Stimulated activated CD4-positive, alpha-beta T cell treated with anti-CD3 and anti-CD28 coated beads, Interleukin-1b, Interleukin-23, amount 100 ng/mL, for 4 hours (primary cell): Measurements from ENCODE around the gene MAP3K15.

Source experiments
- DNase-seq, 2 donors: peaks; one replicate each; pipeline ENCODE4 v3.0.0-alpha.2; 2020; ENCODE audit warnings: low read depth in 2 of 2

Gene MAP3K15

DNA sequence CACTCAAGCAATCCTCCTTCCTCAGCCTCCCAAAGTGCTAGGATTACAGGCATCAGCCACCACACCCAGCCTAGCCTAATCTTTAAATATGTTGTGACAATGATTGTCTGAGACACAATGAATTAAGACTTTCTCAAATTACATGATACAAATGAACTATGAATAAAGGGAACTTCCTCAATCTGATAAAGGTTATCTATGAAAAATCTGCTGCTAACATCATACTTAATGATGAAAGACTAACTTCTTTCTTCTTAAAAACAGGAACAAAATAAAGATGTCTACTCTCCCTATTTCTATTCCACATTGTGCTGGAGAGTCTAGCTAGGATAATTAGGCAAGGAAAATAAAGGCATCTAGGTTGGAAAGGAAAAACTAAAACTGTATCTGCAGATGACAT lies 111.6 kb downstream of the MAP3K15 start:
- no peak for DNase-seq

DNA sequence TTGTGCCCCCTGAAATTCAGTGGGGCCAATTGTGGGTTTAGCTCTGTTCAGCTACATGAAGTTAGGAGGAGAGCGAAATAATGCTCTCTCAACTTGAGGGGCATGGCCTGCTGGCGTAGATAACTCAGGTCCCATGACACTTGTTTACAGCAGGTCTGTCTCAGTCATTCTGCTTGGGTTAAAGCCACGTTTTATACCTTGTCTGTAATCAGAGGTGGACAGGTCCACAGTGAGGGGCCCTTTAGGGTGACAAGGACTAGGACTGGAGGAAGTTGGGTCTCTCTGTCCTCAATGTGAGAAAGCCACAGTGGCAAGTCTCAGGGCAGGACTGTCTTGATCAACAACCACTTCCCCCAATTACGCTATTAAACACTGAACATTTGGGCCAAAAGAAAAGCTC lies 122.6 kb downstream of the MAP3K15 start:
- DNase-seq: no peak

GRCh38 chrX:19392078-19392477 lies 123.2 kb downstream of the MAP3K15 start:
- no peak for DNase-seq

GRCh38 chrX:19389227-19389845 lies 126.0 kb downstream of the MAP3K15 start:
- no peak for DNase-seq

- no peak for DNase-seq
Measured at GRCh38 chrX:19388741-19389140, 126.6 kb downstream of the MAP3K15 start.

GRCh38 chrX:19388064-19388679 lies 127.1 kb downstream of the MAP3K15 start:
- DNase-seq: no peak

- no peak for DNase-seq
Measured at GRCh38 chrX:19386679-19387078, 128.6 kb downstream of the MAP3K15 start.

DNA sequence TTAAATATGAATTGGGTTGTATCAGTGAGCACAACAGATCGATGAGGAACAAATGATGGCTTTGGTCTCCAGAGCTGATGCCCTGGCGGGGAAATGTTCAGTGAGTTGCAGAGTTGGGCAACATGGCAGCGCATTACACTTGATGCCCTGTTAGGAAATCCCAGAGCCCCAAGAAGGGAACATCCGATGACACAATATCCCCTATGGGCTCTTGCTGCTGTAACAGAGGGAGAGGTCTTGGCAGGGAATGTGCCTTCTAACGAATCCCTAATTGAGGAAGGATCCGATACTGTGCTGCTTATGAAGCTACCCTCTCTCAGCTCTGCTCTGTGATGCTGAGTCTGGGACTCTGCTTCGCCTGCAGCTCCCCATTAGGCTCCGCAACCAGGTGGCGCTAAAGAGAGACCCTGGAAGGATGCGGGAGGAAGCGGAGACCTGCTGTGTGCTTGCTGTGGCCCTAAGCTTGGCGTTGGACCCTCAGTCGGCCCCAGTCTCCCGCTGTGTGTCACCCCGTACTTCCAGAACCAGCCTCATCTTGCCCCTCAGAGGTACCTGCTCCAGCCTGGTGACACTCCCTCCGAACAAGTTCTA lies 132.7 kb downstream of the MAP3K15 start:
- peak in 1 of 2 donors; percentile 32 for DNase-seq

GRCh38 chrX:19381326-19381725 lies 134.0 kb downstream of the MAP3K15 start:
- DNase-seq: no peak

DNA sequence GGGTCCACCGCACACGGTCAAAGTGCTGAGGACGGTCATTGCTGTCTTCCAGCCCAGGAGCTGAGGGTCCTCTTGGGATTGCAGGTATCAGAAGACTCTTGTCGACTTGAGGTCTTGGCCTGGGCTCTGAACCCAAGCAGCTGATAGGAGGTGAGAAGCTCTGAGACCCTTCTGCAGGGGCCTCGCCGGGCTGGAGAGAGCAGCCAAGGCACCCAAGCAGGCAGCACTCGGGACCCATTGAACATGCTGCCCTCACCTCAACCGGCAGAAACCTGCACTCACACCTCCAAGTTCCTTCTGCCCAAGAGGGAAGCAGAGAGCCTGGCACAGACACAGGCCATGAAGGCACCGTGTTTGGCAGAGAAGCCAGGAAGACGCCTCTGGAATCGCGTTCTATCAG lies 137.5 kb downstream of the MAP3K15 start:
- DNase-seq: no peak

- no peak for DNase-seq
Measured at GRCh38 chrX:19375546-19375945, 139.8 kb downstream of the MAP3K15 start.

DNA sequence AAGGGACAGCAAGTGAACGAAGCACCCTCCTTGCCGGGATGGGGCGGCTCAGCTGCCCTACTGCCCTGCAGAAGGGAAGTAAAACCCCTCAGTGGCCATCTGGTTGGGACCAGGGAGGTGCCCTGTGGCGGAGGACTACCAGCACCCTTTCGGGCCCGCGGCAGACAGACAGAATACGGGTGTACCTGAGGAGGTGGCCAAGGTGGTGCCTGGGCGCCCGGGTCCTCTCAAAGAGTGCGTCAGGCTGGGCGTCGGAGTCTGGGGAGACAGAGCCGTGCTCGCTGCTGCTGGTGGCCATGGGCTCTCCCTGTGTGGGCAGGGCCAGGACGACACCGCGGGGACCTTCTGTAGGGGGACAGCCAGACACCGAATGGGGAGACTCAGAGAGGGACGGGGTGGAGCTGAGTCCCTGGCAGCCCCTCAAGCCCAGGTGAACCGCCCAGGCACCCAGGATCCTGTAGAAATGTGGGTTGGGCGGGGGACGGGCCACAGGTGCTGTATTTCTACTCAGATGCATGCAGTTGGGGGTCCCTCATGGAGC lies 141.9 kb downstream of the MAP3K15 start:
- DNase-seq: no peak

DNA sequence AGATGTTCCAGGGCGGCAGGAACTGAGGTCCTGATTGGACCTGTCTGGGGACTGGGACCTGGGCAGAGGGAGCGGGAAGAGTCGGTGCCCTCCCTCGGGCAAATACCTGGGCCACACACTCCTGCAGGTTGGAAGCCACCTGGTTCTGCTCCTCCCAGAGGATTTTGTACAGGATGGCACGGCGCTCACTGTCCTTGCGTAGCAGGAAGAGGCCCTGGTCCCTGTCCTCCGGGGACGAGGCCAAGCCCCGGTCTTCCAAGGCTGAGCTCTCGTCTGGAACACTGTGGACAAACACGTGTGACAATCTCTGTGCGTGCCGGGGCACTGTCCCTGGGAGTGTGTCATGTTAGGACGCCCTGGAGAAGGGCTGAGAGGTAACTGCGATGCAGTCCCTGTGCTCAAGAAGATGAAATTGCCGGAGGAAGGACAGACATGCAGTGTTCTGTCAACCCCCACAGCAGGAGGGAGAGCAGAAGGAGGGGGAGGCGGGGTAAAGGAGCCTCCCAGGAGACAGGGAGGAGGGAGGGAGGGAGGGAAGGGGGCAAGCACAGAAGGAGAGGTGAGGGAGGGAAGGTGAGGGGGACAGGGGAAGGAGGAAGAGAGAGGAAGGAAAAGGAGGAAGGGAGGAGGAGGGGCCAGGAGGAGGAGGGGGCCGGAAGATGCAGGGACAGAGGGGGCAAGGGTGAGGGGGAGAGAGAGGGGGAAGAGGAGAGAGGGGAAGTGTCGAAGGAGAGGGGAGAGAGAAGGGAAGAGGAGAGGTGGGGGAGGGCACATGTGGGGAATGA lies 142.6 kb downstream of the MAP3K15 start:
- DNase-seq: no peak

DNA sequence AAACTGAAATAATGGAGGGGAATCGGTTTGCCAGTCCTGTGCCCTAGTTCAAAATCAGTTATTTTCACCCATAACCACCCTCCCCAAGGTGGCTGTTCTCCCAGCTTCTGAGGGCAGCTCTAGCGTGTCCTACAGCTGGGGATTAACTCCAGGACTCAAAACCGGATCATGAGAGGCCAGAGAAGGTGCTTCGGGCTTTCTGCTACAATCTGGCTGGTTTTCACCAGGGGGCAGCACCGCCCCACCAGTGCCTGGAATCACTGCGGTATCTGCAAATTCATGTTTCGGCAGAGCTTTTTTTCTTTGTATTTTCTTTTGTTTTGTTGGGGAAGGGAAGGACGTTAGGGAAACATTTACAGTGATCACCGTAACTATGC lies 143.2 kb downstream of the MAP3K15 start:
- peak; percentile 41 to 51 for DNase-seq

GRCh38 chrX:19370061-19370460 lies 145.2 kb downstream of the MAP3K15 start:
- DNase-seq: no peak

DNA sequence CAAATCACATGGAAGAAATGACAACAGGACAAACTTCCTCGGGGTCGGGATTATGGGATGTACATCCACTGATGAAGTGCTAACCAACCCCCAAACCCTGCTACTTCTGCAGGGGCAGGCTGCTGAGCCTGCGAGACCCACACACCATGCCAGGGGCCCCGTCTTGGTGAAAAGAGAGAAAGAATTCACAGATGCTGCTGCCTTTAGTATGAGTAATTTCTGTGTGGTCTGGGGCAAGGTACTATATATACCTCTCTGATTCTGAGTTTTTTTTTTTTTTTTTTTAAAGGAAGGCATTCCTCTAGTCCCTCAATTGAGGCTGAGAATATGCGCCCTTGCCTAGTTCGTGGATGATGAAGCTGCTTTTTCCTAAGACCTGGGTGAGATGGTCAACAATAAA lies 146.7 kb downstream of the MAP3K15 start:
- no peak for DNase-seq

- DNase-seq: no peak
Measured at GRCh38 chrX:19361701-19362100, 153.6 kb downstream of the MAP3K15 start.

GRCh38 chrX:19360903-19361302 lies 154.4 kb downstream of the MAP3K15 start:
- DNase-seq: no peak

- no peak for DNase-seq
Measured at GRCh38 chrX:19358521-19358920, 156.8 kb downstream of the MAP3K15 start.

DNA sequence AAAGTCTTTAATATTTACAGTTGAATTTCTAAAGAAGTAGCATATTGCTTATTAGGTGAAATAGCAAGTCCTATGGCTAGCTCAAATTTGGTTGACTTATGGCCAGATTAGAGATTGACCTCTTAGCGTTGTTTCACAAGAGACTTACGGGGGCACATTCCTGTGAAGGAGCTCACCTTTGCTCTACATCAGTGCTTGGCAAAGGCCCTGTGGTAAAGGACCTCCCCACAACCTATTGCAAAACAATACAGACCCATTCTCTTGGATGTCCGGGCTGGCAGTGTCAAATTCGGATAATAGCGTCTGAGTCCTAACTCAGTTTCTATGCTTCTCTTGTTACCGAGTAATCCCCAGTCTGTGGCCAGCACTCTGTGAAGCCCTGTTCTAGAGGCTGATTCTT lies 160.7 kb downstream of the MAP3K15 start:
- no peak for DNase-seq

DNA sequence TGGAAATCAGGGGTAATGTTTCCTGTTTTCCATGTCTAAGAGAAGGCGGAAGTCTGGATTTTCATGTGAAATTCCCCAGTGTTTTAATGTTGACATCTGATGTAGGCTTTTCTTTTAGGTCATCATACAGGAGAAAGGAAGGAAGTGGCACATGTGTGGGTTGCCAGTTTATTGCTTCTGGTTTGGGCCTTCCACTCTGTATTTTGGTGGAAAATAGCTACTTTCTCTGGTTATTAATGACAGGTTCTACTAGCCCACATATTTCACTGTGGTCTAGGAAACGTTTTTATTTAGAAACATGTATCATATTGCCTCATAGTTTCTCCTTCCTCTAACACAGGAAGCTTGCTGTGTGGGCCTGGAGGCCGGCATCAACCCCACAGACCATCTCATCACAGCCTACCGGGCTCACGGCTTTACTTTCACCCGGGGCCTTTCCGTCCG lies 164.3 kb downstream of the MAP3K15 start:
- DNase-seq: no peak

DNA sequence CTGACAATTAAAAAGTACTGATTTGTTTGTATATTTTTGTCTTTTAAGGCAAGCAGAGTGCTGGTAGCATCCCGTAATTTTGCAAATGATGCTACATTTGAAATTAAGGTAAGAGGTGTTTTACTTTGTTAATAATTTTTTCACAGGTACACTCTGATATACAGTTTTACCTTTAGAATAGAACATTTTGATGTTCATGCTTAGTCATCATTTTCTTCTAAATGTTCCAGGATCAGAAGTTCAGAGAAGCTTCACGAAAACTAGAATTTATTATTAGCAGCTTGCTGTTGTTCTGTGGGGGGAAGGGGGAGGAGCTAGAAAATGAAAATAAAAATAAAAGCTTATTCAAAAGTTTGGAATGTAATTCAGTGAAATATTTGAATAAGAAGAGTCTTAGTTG lies 166.0 kb downstream of the MAP3K15 start:
- no peak for DNase-seq
